Measurements from ENCODE around the gene GYPC.
"Not testable (repeated sequence)": the region's sequence is repeated elsewhere in the genome, so short reads cannot be mapped to it uniquely, and the experiment has no call there.

GYPC gene

DNA sequence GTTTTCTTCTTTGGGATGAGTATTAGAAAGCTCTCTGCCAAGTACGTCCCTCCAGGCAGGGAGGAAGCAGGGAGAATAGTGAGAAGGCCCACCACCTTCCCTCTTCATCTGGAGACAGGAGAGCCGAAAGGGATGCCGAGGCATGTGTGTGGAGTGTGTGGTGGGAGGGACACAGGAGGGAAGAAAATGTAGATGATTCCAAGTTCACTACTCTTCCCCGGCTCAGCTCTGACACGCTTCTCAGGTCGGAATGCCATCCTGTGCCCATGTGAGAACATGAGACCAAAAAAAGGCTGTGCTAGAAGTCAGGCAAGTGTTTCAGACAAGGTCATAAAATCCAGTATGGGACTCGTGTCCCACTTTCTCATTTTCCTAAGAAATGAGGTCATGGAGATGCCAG lies 47.4 kb downstream of the GYPC start:
- DNase-seq = no peak

DNA sequence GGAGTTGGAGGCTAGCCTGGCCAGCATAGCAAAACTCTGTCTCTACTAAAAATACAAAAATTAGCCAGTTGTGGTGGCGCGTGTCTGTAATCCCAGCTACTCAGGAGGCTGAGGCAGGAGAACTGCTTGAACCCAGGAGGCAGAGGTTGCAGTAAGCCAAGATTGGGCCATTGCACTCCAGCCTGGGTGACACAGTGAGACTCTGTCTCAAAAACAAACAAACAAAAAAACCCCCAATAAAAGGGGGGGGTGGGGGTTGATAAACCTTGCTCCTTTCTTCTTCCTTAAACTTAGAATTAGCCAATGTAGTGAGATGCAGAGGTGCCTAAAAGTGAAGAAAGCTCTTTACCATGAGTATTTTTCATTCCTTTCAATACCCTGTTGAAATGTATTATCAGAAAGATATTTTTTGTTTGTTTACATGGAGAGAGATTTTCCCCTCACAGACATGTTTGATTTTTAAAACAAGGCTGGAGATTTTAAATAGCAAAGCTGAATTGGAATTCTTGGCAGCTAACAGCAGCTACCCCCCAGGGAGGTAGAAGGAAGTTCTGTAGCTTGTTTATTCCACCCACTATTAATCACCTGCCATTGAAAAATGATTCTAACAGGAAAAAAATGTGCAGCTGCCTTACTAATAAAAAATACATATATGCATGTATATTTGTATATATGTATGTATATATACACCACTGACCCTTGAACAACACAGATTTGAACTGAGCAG lies 48.6 kb downstream of the GYPC start:
- no peak for DNase-seq

DNA sequence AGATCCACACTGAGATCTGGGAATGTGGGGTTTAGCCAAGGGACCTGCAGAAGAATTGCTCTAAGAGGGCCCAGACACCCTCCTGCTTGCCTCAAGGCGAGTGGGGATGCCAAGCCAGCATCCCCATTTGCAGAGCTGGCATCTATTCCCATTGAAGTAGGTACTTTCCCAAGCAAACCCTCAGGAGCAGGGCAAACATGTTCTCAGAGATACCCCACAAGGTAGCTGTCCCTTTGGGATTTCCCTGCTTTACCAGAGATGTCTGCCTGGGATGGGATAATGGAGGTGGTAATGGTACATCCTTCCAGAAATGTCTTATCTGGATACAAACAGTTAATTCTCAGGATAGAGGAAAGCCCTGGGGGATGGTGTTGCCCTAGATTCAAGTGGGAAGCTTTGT lies 51.2 kb downstream of the GYPC start:
- DNase-seq = no peak

DNA sequence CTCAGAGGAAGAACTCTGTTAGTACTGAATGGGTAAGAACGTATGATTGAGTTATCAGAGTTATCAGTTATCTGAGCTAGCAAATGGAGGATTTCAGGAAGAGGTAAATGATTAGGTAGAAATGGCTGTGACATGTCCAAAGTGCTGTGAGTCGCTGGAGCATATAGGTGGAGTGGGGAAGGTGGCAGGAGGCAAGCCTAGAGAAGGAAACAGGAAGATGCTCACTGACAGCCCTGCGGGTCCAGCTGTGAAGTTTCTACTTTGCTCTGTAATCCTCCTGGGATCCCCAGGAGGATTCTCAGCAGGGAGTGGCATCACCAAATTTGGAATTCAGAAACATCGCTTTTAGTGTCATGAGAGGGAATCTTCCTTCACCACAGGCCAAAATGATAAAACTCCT lies 52.0 kb downstream of the GYPC start:
- DNase-seq = no peak

DNA sequence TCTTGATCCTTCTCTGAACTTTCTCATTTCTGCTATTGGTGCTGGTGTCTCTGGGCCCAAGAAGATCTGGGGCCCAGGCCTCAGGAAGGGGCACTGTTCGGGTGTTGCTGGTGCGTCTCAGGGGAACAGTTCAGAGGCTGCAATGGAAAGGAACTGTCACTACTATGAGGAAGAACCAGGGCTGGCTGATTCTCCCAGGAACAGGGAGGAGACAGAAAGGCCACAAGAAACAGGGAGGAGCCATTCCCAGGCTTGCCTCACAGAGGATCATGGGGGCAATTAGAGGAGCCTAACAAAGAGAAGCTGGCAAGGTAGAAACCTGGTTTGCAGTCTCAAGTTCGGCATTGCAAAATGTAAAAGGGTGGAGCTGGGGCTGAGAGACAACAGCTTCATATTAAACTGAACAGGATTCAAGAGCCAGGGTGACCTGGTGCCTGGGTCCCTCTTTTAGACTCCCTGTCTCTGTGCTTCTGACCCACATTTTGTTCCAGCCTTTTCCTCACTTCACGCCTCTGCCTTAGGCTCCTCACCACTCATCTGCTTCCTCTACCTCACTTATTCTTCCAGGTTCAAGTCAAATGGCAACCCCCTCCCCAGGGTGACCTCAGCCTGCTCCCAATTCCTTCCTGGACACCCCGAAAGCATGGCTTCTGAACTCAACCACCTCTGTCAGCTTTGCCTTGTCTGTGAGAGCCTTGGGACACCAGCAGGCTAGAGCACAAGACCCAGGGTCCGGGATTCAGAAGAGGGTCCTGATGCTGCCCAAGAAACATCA lies 58.4 kb downstream of the GYPC start:
- DNase-seq = no peak

DNA sequence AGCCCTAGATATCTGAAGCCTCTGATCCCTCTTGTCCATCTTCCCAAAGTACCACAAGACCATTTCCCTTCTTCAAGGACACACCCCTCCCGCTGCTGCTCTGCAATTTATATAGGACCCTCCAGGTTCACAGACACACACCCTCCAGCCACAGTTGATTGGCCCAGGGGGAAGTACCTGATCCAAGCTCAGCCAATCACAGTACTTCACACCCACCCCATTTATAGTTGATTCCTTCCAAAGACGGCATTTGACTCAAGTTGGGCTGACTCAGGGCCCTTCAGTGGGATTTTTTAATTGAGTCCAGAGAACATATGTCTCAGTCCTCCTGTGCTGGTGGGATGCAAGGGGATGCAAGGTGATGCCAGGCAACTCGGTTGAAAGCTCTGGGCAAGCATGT lies 59.2 kb downstream of the GYPC start:
- no peak for DNase-seq

DNA sequence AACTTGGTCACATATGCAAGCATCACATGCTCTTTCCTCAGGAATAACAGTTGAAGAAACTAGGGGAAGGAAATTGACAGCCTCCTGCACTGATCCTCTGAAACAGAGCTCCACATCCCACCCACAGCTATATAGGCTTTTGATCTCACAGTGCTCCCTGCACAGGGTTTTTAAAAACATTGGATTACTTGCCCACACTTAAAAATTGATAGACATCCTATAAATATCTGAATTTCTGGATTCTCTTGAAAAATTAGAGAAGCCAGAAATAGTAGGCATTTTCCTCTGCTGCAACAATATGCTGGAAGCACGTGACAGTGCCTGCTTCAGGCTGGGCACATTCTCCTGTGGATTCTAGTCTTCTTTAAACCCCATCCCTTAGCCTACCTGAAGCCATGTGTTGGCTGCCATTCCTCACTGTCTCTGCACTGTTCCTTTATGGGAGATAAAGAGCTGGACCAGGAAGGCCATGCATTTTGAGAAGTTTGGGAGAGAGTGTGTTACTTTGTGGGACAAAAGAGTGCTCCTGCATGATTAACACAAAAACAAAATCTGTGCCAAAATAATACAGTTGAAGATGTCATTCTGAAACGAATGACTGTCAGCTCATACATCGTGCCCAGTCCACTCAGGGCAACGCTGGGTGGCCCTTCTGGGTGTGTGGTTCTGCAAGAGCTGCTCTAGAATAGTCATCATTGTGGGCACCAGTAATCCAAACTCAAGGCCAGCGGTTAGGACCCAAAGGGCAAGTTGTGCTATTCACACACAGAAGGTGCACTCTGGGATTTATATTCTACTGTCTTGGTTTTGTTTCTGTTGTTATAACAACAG lies 59.8 kb downstream of the GYPC start:
- no peak for DNase-seq

DNA sequence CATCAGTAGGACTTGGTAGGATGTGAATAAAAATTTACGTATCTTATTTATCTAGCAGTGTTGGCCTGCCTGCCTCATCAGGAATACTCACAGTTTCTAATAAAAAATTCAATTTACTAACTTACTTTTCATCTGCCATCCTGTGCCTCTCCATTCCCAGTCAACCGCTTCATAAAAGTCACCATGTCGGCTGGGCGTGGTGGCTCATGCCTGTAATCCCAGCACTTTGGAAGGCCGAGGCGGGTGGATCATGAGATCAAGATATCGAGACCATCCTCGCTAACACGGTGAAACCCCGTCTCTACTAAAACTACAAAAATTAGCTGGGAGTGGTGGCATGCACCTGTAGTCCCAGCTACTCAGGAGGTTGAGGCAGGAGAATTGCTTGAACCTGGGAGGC lies 61.3 kb downstream of the GYPC start:
- DNase-seq = not testable (repeated sequence)

DNA sequence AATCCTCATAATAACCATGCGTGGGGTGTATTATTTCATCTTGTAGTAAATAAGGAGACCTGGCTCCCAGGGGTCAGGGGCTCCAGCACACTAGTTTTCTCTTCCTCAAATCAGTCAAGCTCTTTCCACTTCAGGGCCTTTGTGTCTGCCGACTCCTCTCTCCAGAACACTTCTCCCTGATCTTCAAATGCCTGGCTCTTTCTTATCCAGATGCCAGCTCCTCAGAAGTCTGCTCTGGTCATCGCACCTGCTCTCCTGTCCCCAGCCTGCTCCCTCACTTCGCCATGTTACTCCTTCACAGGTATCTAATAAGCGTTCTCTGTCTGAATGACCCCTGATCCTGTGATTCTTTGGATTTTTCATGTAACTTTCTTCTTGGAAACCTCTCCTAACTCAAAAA lies 62.0 kb downstream of the GYPC start:
- DNase-seq = no peak

DNA sequence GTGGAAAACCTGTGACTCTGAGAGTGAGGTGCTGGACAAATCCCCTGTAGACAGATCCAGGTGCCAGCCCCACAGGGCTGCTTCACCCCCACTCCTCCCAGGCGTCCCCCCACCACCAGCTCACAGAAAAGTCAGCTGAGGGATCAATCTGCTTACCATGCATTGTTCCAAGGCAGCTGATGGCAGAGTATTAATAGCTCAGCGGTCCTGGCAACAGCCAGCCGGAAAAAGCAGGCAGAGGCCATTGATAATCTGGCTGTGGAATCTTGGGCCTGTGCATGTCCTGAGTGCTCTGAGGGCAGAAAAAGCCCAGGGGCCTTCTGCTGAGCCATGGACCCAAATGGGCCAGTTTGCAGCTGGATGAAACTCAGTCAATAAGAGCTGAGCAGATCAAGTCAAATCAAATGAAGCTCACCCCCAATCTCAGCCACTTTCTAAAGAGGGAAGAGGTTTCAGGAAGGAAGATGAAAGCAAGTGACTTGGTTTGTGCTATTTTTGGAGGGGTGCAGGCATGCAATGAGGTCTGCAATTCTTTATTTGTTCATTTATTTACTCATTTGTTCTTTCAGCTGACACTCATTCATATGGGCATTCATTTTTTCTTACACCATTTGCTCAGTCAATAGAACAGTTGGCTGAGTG lies 63.4 kb downstream of the GYPC start:
- no peak for DNase-seq

DNA sequence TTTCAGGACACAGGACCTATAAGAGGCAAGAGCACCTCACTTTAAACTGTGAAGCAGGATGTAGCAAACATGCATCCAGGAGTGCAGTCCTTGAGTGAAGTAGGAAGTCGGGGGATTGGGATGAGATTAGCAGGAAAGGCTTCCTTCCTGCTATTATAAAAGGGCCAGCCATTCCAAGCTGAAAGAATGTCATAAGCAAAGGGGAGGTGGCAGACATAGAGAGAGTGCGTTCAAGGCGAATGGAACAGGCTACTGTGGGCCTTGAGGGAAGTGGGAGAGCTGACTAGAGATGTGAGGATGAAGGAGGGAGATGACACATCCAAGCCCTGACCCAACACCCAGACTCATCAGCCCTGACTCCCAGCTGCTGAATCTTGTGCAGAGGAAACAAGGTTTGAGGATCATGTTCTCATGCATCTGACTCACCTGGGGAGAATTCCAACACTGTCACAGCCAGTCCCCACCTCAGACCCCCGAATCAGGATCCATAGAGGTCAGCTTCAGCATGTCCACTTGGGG lies 63.9 kb downstream of the GYPC start:
- DNase-seq = no peak

DNA sequence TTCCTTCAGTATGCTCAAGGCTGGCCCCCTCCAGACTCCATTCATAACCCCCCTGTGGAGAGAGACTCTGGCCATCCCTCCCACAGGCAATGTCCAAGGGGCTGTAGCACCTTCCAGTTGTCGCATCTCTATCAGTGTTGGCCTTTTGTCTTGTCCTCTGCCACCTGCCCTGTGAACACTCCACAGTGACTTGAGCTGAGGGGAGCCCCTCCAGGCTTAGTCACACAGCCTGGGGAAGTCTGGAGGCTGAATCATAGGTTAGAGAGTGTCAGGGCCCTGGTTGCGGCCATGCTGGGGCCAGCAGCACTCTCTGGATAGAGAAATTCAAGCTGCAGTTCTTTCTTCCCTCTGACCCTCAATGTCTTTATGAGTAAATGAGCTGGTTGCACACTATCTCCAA lies 64.7 kb downstream of the GYPC start:
- DNase-seq = no peak

DNA sequence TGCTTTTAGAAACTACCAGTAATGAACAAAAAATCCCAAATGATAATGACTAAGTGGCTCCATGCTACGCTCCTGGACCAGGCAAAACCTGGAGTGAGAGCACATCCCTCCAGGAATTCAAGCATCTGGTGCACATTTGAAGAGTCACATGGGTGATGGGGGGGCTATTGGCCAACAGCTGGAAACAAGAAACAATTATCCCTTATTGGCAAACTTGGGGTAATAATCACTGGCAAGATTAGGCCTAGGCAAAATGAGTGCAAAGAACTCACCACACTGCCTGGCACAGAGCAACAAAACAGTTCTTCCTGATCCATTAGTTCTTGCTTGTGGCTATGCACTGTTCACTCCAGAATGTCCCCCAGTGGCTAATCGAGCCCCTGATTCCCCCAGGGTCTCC lies 66.1 kb downstream of the GYPC start:
- no peak for DNase-seq

DNA sequence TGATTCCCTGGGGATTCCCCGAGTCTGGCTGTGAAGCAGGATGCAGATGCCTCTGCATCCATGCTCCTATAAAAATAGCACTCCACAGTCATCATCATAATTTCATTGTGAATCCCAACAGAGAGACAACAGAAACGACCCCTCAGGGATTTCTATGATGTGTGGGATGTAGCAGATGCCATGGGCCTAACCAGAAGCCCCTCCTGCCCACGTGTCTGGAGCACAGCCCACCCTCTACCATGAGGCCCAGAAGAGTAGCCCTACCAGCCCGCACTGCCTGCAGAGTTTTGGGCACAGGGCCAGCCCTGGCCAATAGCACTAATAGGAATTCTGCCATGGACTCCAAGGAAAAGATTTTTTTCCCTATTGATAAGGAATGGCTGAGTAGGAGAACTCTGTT lies 66.6 kb downstream of the GYPC start:
- DNase-seq = no peak

DNA sequence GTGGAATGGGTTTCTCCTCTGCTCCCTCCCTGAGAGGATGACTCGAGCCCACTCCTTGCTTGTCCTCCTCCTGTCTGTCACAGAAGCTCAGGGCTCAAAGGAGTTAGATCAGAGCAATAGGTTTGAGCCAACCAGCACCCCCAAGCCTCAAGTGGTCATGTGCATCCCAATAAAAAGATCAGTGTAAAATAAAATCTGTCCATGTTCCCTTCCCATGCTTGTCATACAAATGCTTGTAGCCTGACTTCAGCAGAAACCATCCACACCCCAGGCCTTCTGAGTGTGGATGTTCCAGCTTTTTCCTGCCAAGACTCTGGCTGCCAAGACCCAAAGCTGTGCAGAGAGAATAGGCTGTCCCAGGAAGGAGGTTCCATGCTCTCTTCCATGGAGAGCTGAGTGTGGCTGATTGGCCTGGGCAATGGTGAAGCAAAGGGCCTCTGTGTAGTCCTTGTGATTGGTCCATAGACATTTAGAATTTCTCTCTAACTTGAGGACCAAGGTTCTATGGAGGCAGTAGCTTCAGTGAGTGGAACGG lies 67.4 kb downstream of the GYPC start:
- DNase-seq = no peak

DNA sequence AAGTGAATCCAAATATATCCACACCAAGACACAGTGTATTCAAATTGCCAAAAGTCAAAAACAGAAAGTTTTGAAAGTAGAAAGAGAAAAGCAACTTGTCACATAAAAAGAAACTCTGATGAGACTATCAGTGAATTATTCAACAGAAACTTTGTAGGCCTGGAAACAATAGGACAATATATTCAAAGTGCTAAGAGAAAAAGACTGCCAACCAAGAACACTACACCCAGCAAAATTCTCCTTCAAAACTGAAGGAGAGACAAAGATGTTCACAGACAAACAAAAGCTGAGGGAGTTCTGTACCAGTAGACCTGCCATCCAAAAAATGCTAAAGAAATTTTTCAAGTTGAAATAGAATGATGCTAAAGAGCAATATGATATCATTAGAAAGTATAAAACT lies 69.6 kb downstream of the GYPC start:
- no peak for DNase-seq

DNA sequence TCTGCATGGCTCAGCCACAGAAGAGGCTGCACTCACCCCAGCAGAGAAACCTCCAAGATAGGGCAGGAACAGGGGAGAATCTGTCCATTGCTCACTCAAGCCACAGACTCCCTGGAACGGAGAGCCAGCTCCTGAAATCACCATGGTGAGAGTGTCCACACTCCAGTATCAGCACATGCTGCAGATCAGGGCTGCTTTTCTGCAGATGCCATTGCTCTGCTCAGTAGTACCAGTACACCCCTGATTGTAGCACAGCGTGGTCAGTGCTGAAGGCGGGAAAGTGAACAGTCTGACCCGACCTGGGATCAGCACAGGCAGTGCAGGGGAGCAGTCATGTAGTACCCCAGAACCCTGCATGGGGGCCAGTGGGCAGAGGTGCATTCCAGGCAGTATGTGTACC lies 73.9 kb downstream of the GYPC start:
- no peak for DNase-seq

DNA sequence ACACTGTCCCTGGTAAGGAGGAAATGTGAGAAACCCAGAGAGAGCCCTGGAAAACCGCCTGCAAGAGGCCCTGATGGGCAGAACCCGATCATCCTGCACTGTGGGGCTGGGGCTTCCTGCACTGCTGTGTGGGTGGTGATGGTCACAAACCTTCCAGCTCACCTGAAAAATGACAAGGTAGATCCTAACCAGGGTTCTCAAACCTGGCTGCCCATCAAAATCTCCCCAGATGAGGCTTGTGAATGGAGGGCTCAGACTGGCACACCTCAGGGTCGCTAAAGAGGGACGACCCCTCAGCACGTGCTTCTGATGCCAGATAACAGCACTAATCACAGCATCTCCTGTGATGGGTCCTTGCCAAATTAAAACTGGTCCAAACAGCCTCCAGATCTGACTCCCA lies 74.7 kb downstream of the GYPC start:
- no peak for DNase-seq

DNA sequence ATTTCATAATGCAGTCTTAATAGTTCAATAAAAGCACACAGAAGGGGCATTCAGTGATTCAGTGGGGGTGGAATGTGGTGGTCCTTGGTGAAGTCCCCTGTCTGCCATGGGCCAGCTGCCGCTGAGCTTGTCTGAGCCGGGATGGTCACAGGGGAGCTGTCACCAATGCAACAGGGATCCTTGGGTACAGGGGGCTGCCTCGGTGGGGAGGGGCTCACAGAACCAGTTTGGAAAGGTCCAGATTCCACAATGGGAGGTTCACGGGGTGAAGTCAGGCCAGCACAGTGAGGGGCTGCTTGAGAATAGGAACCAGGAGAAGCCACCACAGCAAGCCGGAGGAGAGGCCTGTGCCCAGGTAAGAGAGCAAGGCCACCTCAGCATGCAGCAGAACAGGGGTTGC lies 75.4 kb downstream of the GYPC start:
- DNase-seq = no peak

DNA sequence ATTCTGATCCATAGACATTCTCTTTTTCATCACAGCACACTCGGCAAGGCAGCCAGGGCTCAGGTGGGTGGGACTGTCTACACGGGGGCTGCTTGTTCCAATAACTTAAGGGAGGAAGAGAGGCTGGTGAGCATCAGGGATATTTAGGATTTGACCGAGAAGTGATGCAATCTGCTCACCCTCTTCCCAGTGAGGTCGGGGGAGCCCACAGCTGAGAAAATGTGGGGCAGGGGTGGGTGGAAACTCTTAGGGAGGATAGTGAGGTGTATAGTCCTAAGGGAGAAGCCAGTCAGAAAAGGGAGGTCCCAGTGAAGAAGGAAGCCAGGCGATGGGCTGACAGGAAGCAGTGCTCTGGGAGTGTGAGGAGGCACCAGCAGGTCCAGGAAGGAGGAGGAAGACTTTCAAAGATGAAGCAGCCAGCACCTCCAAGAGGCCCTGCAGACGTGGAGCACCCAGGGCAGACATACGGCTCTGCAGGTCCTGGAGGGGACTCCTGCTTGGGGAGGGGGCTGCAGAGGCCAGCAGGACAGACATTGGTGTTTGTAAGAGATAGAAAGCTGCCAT lies 76.8 kb downstream of the GYPC start:
- no peak for DNase-seq

DNA sequence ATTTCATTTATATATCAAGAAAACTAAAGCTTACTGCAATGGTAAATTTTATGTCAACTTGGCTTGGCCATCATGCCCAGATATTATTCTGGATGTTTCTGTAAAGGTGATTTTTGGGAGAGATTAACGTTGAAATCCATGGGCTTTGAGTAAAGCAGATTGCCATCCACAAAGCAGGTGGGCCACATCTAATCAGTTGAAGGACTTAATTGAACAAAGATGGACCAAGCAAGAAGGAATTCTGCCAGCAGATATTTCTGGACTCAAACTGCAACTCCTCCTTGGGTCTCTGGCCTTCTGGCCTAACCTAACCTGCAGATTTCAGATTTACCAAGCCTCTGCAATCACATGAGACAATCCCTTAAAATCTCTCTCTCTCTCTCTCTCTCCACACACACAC lies 77.8 kb downstream of the GYPC start:
- DNase-seq = no peak

DNA sequence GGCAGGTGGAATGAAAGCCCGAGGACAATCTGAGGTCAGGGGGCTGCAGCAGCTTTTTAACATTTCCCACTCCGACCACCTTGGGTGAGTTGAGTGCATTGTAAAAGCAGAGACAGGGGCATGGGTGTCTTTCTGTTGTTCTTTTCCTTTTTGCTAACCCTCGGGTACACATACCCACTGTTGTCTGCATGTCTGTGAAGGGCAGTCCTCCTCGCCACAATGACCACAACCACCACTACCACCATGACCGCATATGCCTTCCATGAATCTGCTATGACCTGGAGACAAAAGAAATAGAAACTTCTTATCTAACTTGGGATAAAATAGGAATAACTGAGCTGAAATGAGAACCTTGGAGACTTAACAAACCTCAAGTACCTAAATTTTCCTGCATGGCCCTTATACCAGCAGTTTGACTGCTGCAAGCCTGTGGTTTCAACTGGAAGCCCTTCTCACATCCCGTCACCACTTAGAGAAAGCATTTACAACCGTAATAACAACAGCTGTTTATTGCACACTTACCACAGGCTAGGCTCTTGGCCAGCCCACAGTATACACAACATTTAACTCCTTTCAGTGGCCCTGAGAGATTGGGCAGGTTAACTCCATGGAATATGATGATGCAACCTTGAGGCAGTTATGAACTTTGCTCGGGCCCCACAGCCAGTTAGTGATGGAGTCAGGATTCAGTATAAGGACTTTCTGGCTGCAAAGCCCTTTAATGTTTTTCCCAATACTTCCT lies 80.3 kb downstream of the GYPC start:
- no peak for DNase-seq

All from NCI-H1436 (cell line).